NCI-H774 (cell line): Measurements from ENCODE around the gene FRMPD2.
A peak's percentile ranks its signal among the peaks of the same experiment; 100 is the strongest.
"Not testable (repeated sequence)": the region's sequence is repeated elsewhere in the genome, so short reads cannot be mapped to it uniquely, and the experiment has no call there.

ENCODE experiments used
- DNase-seq: peaks from one replicate; lab custom pipeline; 2025; lab: John Stamatoyannopoulos, UW

The FRMPD2 gene

DNA sequence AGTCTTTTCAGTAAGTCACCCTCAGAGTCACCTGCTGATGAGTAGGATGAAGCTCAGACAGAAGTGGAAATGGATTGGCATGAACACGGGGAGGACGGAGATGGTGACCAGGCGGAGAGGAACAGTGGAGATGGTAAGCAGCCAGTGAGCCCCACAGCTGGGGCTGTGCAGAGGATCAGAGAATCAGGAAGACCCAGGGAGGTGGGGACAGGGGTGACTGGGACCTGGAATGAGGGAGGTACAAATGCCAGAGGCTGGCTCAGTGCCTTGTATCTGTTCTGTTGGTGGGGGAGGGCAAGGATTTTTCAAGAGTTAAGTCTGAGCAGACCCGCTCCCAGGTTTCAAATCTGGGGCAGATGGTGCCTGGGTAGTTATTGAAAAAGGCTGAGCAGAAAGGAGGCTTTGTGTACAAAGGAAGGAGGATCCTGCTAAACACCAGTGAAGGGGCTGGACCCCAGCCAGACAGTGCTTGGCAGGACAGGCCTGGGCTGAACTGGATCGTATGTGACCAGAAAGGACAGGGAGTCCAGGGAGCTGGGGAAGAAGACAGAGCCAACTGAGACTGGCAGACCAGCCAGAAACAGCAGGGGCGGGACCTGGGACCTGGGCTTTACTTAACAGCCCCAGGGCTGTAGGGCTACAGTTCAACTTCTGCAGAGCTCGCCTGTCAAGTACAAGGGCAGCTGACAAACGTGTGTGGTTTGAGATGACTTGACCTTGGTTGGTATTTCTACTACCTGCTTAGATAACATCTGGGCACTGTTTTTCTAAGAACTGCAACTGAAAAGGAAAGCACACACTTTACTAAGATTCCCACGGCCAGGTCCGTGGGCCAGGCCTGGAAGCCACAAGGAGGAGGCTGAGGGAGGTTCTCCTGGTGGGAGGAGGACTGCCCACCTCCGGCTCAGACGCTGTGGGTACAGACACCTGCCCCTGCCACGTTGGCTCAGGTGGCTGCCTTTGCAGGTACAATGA is 13.2 kb upstream of the FRMPD2 start:
- no peak for DNase-seq

DNA sequence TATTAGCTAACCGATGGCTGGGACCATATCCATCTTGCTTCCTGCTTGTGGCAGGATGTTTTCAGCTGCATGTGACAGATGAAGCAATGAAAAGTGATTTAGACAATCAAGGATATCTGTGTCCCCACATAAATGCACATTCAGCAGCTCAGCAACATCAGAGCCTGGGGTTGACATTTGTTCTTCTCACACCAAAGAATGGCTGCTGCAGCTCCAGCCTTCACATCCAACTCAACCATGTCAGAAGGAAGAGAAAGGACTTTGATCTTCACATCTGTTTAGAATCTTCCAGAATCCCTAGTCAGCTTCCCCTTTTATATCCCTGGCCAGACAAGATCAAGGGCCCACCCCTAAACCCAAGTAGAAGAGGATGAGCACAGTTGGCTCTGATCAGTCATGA is 11.9 kb upstream of the FRMPD2 start:
- no peak for DNase-seq

DNA sequence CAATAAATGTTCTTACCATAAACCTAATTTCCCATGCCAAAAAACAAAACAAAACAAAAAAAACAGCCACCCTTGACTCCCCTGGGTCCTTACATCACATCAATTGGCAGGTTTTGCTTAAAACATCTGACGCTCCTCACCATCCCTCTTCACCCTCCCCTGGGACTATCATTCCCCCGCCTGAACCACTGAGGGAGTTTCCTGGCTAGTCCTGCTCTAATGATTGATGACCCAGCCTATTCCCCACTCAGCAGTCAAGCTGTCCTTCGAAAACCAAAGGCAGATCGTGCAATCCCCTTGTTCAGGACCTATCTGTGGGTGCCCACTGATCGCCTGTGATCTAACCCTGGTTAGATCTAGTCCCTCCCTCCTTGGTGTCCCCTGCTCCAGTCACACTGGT is 11.2 kb upstream of the FRMPD2 start:
- DNase-seq = no peak

DNA sequence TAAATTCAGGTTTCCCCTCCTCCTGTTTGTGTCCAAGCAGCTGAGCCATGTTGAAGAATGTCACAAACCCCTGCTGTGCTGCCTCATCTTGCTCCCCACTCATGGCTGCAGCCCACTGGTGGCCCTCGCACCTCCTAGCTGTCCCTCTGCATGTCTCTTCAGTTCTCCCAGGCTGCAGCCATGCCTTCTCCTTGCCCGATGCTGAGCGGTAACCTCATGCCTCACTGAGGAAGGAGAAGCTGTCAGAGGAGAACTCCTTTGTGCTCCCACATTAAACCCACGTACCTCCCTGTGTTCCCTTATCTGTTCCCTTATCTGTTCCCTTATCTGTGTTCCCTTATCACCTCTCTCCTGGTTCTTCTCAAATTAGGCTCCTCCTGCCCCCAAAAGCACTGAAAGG is 10.3 kb upstream of the FRMPD2 start:
- DNase-seq = no peak

DNA sequence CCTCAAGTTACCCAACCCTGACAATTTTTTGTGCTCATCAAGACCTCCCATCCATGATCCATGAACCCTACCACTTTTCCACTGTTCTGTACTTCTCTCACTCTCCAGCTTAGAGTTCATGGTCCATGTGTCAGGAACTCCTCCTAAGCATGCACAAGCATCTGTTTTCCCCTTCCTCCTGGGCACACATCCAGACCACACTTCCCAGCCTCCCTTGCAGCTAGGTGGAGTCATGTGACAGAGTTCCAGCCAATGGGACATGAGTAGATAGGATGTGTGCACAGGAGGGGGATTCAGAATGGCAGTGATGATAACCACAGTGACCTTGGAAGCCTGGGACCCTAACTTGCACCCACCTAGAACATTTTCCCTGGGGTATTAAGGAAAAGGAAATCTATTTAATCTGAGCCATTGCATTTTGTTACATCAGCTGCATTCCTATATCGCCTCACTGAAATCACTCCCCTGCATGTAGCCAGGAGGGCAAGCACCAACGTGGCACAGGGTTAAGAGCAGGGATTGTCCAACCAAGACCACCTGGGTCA is 9.6 kb upstream of the FRMPD2 start:
- no peak for DNase-seq

DNA sequence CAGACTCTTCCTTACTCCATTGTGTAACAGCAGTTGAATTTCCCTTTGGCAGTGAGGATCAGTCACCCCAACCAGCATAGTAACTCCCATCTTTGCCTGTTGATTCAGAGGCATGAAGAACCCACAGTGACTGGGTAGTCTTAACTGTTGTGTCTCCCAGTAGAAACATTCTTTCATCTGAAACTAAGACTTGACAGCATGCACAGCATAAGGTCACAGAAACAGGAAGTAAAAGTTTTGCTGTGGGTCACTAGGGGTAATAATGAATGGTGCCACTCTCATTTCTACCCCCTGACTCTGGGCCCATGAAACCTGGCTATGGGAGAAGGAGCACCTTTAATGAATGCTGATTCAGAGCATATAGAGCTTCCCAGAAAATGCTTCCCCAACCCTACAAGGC is 8.3 kb upstream of the FRMPD2 start:
- DNase-seq = no peak

DNA sequence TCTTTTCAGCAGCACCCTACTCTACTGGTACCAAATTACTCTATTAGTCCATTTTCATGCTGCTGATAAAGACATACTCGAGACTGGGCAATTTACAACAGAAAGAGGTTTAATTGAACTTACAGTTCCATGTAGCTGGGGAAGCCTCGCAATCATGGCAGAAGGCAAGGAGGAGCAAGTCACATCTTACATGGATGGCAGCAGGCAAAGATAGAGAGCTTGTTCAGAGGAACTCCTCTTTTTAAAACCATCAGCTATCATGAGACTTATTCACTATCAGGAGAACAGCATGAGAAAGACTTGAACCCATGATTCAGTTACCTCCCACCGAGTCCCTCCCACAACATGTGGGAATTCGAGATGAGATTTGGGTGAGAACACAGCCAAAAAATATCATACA is 7.2 kb upstream of the FRMPD2 start:
- not testable (repeated sequence) for DNase-seq

DNA sequence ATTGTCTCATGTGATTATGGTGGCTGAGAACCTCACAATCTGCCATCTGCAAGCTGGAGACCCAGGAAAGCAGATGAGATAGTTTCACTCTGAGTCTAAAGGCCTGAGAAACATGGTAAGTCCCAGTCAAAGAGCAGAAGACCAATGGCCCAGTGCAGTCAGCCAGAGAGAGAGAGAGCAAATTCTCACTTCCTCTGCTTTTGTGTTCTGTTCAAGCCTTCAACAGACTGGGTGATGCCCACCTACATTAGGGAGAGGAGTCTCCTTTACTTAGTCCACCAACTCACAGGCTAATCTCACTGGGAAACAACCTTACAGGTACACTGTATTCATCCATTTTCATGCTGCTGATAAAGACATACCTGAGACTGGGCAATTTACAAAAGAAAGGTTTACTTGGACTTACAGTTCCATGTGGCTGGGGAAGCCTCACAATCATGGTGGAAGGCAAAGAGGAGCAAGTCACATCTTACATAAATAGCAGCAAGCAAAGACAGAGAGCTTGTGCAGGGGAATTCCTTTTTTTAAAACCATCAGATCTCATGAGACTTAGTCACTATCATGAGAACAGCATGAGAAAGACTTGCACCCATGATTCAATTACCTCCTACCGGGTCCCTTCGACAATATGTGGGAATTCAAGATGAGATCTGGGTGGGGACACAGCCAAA is 4.7 kb upstream of the FRMPD2 start:
- DNase-seq = no peak

DNA sequence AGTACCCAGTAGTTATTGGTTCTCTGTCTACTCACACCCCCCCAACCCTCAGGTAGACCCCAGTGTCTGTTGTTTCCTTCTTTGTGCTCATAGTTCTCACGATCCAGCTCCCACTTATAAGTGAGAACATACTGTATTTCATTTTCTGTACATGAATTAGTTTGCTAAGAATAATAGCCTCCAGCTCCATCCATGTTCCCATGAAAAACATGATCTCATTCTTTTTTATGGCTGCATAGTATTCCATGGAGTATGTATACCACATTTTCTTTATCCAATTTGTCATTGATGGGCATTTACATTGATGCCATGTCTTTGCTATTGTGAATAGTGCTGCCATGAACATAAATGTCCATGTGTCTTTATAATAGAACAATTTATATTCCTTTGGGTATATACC is 2.6 kb upstream of the FRMPD2 start:
- no peak for DNase-seq

DNA sequence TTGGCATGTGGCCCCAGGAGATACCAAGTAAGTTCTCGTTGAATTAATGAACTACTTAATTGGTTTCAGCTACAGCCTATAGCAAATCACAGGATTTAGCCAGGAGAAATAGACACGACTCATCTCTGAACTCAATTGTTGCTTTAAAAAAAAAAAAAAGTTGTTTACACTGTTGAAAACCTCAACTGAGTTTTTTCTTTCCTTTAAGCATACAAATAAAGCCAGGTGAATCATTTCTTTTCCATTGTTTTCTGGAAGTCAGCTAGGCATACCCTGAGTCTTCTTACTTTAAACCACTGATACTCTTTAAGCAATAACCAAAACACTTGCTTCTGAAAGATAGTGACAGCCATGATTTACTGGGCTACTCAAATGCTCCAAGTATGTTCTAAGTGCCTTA is 755 bp downstream of the FRMPD2 start:
- no peak for DNase-seq

DNA sequence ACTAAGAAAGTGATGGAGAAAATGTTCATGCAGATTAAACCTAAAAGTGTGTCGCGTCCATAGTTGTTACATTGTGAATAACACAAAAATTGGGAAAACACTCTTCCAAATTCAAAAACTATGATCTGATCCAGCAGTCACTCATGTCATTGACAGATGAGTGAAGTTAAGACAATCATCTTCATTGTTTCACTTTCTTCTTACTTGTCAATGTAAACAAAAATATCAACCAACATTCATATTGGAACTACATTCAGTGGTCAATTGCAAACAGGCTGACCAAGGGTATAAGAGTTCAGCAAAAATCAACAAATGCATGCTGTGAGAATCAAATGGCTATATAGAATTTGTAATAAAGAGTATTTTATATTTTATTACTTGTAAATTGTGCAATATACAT is 1.8 kb downstream of the FRMPD2 start:
- DNase-seq = no peak

DNA sequence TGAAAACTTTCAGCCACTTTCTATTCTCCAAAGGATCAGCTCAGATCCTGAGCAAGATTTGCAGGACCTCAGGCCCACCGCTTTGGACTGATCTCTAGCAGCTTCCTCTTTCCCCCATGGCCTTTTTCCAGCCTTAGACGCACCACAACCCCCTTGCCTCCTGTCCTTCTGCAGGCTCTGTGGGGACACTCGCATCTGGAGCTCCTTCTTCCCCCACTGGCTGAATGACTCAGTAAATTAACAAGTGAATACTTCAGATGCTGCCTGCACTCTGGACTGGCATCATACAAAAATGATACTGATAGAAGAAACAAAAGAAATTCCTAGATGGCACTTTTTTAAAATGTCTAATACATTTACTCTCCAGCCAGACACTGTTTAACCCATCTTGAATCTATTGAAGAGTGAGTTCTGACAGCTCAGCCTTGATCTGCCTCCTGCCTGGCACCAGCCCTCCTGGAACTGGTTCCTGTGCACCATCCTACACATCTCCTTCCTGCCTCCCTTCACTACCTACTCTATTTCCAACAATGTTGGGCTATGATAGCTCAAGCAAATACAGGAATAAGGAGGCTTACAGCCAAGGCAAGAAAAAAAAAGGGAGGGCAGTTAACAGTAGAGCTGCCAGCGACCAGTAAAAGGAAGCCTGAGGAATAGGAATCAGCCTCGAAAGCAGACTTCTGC is 3.3 kb downstream of the FRMPD2 start:
- DNase-seq = no peak

DNA sequence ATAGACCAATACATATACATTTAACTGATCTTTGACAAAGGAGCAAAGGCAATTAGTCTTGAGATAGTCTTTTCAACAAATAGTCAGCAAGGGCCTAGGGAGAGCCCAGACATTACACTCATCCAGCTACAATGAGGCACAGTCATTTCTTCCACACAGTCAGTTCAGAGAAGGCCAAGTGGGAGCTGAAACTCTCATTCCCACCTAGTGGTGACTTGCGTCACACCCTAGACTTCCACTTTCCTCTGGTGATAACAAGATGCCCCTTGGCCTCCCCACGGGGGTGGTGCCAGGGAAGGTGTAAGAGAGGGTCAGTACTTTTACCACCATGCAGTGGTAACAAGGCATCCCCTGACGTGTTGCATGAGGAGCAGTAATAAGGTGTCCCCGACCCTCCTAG is 8.0 kb downstream of the FRMPD2 start:
- no peak for DNase-seq

DNA sequence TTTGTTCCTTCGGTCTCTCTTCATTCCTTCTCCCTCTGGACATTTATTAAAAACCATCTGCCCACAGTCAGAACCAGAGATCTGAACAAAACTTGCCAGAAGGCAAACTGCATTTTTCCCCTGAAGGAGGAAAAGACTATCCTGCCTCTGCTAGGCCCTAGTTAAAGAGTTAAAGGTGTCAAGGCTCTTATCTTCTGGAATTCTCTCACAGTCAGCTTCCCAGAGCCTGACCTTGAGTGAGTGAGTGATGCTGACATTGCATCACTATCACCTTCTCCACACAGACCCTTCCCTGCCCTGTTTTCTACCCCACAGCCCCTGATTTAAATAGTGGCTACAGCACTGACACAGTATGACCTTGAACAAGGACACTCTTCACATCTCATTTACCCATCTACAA is 16.4 kb downstream of the FRMPD2 start:
- DNase-seq = no peak

DNA sequence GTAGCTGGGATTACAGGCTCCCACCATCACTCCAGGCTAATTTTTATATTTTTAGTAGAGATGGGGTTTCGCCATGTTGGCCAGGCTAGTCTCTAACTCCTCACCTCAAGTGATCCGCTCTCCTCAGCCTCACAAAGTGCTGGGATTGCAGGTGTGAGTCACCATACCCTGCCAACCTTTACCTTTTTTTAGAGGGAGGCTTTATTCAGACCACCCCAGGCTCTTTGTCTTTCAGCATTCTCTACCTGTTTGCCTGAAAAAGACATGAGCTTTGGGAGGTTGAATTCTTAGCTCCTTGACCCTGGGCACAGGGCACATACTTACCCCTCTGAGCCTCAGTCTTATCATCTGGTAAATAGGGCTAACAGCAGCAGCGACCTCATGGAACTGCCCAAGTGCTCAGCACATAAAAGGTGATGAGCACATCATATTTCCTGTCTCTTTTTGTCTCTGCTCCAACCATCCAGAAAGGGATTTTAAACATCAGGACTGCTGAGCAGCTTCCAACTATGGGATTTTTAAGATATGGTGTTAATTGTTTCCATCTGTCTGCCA is 17.0 kb downstream of the FRMPD2 start:
- DNase-seq = no peak

DNA sequence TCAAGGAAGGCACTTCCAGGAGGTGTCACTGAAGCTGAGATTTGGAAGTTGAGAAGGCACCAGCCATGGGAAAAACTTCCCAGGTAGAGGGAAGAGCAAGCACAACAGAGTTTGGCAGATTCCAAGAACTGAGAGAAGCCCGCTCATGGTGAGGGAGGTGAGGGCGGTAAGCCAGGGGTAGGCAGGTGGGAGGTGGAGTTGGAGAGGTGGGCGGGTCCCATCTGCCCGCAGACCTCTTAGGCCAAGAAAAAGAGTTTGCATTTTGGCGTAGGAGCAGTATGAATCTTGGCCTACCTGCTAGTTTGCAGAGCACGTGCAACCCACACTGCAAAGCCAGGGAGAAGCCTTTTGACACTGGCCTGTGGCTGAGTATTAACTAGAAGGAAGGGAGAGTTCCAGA is 18.8 kb downstream of the FRMPD2 start:
- DNase-seq = no peak

DNA sequence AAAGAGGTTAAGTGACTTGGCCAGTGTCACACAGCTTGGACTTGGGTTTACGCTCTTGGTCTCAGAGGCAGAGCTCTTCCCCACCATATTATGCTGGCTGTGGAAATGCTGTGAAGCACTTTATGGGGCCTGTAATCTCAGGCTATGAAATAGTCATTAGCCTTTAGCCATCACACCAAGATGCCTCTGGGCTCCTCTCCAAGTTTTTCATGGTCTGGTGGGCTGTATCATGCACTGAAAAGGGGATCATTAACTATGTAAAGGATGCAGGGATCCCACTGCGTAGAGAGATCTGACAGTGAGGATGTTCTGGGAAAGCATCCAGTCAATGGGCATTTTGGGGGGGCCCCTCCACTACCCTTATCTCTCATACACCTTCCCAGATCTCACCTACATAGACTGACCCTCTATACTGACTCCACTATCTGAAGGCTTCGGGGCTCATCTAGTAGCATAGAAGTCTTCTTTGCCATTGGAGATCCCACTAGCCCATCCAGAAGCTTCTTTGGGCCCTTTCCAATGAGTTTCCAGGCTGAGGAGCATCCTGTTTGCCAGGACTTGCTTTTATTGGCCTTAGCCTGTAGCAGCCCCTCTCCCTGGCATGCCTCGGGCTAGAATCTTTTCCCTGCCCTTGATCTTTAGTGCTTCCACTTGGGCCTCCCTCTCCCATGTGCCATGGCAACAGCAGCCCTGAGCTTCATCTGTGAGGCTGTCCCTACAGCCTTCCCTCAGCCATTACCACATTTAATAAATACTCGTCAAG is 19.6 kb downstream of the FRMPD2 start:
- no peak for DNase-seq

DNA sequence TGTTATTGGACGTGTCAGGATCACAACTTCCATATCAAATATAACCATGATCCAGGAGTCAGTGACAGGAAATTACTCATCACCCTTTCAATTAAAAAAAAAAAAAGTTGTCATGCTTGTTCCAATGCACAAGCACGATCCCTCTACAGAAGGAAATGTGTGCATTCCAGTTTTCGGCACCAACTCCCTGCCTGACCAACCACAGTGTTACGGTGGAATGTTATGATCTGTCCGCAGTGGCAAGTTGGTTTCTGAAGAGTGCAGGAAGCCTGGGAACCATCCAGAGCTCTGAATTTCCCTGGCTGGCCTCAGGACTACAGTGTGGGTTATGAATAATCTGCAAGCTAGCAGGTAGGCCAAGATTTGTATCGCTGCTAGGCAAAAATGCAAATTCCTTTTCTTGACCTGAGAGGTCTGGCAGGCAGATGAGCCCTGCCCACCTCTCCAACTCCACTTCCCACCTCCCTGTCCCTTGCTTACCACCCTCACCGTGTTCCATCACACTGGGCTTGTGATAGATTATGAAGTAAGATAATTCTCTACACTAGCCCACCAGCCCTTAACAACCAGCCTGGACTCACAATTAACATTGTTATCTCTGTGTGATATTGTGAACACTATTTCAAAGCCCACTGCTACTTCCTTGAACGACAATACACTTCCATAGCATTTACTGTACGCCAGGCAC is 20.4 kb downstream of the FRMPD2 start:
- no peak for DNase-seq

DNA sequence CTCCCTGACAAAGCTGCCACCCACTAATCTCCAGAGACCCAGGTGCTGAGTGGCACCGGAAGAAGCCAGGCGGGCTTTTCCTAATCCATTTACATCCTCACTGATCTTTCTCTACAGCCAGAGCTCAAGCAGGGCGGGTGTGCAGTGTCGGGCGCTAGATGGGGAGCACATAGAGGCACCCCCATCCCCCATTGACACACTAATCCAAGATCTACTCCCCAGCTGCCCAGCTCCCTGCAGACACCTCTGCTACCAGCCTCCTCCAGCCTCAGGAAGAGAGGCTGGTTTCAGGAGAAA is 22.2 kb downstream of the FRMPD2 start:
- DNase-seq = no peak

DNA sequence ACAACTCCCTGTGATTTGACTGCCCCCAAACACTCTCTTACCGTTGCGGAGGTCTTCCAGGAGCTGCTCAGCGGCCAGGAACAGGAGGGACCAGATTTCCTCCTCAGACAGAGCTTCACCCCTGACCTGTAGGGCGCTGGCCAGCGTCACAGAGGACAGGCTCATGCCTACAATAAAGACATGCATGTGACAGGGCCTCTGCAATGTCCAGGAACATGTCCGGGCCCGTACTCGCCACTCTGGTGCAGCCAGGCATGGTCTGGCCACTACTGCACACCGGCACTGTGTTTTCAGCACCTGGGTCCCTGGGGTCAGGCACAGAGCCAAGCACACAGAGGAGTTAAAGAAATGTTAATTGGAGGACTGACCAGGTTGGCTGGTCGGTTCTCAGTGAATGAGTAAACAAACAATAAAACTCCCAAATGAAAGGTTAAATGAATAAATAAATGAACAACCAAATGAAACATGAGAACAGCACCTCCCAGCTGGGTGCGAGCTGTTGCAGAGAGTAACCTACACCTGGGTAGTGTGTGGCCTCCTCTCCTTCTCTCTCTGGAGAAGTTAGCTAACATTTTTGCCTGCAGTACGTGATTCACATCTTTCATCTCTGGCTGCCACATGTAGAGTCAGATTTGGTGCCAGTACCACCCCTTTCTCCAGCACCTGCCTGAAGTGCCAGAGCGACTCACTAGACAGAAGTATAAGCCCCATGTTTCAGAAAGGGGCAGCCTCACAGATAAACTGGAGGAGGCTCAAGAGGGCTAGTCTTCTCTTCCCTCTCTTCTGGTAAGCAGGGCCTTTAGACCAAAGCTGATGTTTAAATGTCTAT is 22.8 kb downstream of the FRMPD2 start:
- peak; percentile 88 for DNase-seq
